ENCODE results near the gene NUP188. TPM values are rescaled to one million over a fixed set of nuclear protein-coding genes. Genes with fewer than 3 reads are reported as not detected.
A peak's percentile ranks its signal among the peaks of the same experiment; 100 is the strongest.
"Not testable (repeated sequence)": the region's sequence is repeated elsewhere in the genome, so short reads cannot be mapped to it uniquely, and the experiment has no call there.

Gene NUP188
- total RNA-seq, 1 donor from 2014 or later = 38.3 TPM

- DNase-seq (ENCODE audit: low read depth) = no peak
These were observed 1.5 kb upstream of the NUP188 start for GRCh38 chr9:128945798-128946501.

DNA sequence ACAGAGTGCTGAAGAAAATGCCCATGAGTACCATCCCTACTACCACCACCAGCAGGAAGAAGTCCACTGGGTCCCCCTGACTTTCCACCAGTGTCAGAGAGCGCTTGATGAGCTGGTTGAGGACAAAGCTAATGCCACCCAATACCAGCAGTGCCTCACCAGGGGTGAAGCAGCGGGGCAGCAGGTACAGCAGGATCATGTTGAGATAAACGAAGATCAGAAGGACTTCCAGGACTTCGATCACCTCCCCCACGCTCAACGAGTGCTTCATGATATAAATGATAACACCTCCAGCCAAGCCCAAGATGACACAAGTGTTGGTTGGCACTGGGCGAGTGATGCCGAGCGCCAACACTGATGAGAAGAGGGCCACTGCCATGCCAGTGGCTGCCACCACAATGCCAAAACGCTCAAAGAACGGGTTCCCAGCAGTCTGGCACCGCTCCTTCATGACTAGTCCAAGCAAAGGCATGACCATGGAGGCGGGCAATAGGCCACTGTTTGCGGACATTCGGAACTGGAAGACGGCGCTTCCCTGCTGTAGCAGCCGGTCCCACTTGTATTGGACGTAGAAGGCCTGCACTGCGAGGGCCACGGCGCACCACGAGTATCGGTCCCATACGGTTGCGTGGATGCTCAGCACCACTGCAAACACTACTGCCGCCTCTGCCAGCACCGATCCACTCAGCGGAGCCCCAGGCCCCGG, 775 bp upstream of the NUP188 start:
- peak; percentile 11 for DNase-seq (ENCODE audit: low read depth)

- no peak for DNase-seq (ENCODE audit: low read depth)
These were observed 297 bp upstream of the NUP188 start for GRCh38 chr9:128947277-128947526.

- not testable (repeated sequence) for DNase-seq (ENCODE audit: low read depth)
These were observed 13.9 kb downstream of the NUP188 start for GRCh38 chr9:128961403-128961802.

DNA sequence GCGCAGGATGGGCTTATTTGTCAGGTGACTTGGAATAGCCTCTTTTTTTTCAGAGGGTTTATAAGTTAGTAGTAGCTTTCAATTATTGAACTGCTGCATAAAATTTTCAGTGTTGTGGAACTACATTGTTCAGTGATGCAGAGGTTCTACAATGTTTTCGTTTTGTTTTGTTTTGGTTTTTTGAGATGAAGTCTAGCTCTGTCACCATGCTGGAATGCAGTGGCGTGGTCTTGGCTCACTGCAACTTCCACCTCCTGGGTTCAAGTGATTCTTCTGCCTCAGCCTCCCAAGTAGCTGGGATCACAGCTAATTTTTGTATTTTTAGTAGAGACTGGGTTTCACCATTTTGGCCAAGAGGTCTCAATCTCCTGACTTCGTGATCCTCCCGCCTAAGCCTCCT, 22.0 kb downstream of the NUP188 start:
- DNase-seq (ENCODE audit: low read depth) = no peak

DNA sequence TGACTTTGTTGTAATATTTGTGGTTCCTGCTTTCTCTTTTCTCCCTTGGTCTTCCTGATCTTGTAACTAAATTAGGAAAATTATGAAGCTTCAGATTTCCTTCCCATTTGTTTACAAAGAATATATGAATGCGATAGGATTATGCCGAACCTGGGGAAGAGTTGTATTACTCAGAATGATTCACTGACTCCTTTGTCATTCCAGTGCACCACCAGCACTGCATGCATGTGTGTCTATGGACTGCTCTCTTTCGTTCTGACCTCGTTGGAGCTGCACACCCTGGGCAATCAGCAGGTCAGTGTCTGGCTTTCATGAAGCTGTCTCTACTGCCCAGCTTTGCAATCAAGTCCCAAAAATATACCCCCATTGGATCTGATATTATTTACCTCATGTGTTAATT, 25.5 kb downstream of the NUP188 start:
- no peak for DNase-seq (ENCODE audit: low read depth)

DNA sequence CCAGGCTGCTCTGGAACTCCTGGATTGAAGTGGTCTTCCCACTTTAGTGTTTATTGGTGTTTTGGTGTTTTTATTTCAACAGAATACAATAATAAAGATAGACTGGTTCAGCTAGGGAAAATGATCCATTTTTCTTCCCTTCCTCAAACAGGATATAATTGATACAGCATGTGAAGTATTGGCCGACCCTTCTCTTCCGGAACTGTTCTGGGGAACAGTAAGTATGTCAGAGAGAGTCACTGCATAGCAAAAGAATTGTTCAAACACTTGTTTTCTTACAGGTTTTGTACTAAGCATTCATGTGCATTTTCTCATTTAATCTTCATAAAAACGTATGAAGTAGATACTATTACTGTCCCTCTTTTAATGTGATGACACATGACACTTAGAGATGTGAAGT, 31.6 kb downstream of the NUP188 start:
- no peak for DNase-seq (ENCODE audit: low read depth)

- DNase-seq (ENCODE audit: low read depth) = no peak
These were observed 36.0 kb downstream of the NUP188 start for GRCh38 chr9:128983536-128983935.

- DNase-seq (ENCODE audit: low read depth) = no peak
These were observed 39.2 kb downstream of the NUP188 start for GRCh38 chr9:128986671-128987070.

DNA sequence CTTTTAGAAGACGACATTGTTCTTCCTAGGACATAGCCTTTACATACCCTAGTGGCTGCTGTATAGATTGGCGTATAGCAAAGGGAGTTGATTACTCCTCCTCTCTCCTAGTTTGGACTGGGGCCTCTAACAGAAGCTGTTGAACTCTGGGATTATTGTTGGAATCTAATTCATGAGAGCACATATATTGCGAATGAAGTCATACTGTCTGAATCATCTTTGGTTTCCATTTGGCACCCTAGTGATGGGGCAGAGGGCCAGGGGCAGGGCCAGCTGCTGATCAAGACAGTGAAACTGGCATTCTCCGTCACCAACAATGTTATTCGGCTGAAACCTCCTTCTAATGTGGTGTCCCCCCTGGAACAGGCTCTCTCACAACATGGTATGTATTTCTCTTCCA, 40.3 kb downstream of the NUP188 start:
- peak; percentile 7 for DNase-seq (ENCODE audit: low read depth)

DNA sequence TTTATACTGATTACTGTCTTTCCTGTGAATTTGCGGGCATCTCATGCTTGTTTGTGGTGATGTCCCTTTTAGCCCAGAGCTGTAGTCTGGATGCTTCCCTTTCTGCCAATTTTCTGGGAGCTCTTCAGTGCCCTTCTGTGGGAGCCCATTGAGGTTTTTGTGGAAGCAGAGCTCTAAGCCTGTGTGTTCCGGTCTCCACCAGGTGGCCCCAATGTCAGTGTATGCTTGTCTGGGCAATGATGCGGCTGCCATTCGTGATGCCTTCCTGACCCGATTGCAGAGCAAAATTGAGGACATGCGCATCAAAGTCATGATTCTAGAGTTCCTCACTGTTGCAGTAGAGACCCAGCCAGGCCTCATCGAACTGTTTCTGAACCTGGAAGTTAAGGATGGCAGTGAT, 45.5 kb downstream of the NUP188 start:
- peak; percentile 7 for DNase-seq (ENCODE audit: low read depth)

DNA sequence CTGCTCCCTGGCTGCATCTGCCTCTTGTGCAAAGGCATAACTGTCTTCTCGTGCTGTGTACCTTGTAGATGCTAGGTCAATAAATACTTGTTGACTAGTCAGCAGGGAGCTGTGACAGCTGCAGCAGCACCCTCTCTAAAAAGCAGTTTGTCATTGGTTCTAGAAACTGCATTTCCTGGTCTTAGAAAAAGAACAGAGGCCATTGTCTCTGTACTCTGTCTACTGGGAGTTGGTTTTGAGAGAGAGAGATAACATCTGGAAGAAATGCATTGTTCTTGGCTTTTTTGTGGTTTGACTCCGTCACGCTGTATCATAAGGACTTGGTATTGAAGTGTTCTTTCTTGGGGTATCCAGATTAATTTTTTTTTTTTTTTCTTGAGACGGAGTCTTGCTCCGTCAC, 48.3 kb downstream of the NUP188 start:
- no peak for DNase-seq (ENCODE audit: low read depth)

- no peak for DNase-seq (ENCODE audit: low read depth)
These were observed 51.0 kb downstream of the NUP188 start for GRCh38 chr9:128998462-128998861.

- no peak for DNase-seq (ENCODE audit: low read depth)
These were observed 52.2 kb downstream of the NUP188 start for GRCh38 chr9:128999581-129000206.

DNA sequence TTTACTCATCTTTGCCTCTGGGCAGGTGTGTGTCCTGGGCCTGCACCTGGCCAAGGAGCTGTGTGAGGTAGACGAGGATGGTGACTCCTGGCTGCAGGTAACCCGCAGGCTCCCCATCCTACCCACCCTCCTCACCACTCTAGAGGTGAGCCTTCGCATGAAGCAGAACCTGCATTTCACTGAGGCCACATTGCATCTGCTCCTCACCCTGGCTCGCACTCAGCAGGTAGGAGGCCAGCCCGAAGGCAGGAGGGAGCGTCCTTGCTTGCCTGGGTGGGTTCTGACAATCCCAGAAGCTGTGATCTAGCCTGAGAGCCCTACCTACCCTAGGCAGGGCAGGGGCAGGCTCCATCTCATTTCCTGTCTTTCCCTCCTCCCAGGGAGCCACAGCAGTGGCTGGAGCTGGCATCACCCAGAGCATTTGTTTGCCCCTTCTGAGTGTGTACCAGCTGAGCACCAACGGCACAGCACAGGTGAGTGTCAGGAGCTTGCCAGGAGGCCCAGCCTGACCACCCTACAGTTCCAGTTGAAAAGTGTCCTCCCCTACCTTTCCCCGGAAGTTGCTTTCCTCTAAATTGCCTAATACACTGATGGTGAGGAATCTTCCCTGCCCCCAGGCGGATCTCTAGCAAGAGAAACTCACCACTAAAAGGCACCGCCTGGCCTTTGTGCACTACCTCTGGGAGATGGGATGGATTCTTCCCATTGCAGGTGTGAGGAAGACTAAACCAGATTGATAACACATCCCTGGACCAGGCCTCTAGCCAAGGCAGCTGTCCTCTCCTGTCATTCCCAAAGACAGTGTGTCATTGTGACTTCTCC, 54.2 kb downstream of the NUP188 start:
- no peak for DNase-seq (ENCODE audit: low read depth)

- no peak for DNase-seq (ENCODE audit: low read depth)
These were observed 55.5 kb downstream of the NUP188 start for GRCh38 chr9:129002992-129003391.

- DNase-seq (ENCODE audit: low read depth) = not testable (repeated sequence)
These were observed 56.7 kb downstream of the NUP188 start for GRCh38 chr9:129004173-129004572.

- DNase-seq (ENCODE audit: low read depth) = no peak
These were observed 58.0 kb downstream of the NUP188 start for GRCh38 chr9:129005336-129005997.

GRCh38 chr9:129006328-129007034, 59.0 kb downstream of the NUP188 start:
- DNase-seq (ENCODE audit: low read depth) = peak; percentile 51

GRCh38 chr9:129007035-129007765, 59.7 kb downstream of the NUP188 start:
- DNase-seq (ENCODE audit: low read depth) = no peak

Data from renal cortical epithelial cell (primary cell).